AG09309 (cell line): ENCODE results near the gene GNMT.

Experiments
- DNase-seq: peaks from one replicate; pipeline ENCODE4 v3.0.0-alpha.2; 2010; ENCODE audit warnings: low read depth
- H3K4me3 ChIP-seq: 2 replicates; pipeline ENCODE4 v1.5.1; 2011; ENCODE audit warnings: mild to moderate bottlenecking, low read depth, low read length, moderate library complexity; ENCODE audit not compliant: control insufficient read depth
- TF ChIP-seq, protein P1 (sequence below): IDR thresholded peaks from 2 replicates; pipeline ENCODE4 v1.5.1; 2011; ENCODE audit warnings: mild to moderate bottlenecking, low read depth, low read length, inconsistent platforms; ENCODE audit not compliant: insufficient read depth, control insufficient read depth; ENCODE audit errors: missing control alignments

The GNMT gene

GRCh38 chr6:42971746-42972327, 11.3 kb downstream of the GNMT start:
- TF ChIP-seq, protein P1, sequence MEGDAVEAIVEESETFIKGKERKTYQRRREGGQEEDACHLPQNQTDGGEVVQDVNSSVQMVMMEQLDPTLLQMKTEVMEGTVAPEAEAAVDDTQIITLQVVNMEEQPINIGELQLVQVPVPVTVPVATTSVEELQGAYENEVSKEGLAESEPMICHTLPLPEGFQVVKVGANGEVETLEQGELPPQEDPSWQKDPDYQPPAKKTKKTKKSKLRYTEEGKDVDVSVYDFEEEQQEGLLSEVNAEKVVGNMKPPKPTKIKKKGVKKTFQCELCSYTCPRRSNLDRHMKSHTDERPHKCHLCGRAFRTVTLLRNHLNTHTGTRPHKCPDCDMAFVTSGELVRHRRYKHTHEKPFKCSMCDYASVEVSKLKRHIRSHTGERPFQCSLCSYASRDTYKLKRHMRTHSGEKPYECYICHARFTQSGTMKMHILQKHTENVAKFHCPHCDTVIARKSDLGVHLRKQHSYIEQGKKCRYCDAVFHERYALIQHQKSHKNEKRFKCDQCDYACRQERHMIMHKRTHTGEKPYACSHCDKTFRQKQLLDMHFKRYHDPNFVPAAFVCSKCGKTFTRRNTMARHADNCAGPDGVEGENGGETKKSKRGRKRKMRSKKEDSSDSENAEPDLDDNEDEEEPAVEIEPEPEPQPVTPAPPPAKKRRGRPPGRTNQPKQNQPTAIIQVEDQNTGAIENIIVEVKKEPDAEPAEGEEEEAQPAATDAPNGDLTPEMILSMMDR: no peak
- DNase-seq: no peak
- no peak overlapping the region for H3K4me3 ChIP-seq

DNA sequence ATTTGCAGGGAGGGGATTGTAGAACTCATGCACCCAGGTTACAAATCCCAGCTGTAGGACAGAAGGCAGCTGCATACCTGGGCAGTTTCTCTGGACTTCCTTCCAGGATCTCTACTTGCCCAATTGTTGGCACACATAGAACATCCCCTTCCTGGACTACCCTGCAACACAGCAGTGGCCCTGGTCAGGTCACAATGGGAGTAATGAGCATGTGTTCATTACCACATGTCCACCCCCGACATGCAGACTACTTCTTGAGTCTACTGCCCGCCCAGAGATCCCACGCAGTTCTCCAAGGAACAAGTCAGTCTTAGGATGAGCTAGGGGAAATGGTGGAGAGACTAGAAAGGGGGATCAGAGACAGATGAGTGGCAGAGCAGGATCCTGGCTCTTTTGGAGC, 13.4 kb downstream of the GNMT start:
- TF ChIP-seq, protein P1: no peak
- no peak for DNase-seq
- H3K4me3 ChIP-seq: no peak overlapping the region

- TF ChIP-seq, protein P1: no peak
- no peak overlapping the region for H3K4me3 ChIP-seq
- no peak for DNase-seq
These were observed 14.5 kb downstream of the GNMT start for GRCh38 chr6:42974919-42975505.

DNA sequence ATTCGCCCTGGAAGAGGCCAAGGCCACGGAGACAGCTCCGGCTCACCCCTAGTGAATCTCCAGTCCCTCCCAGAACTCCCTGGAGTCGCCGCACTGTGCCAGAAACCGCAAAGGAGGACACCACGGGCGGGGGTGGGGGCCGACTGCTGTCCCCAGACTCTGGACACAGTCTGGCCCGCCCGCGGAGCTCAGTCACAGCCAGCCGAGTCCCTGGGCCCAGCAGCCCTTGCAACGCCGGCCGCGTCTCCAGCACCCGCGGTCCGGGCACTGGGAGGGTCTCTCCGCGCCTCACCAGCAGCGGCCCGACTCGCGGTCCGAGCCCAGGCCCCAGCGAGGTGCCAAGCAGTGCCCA, 17.9 kb downstream of the GNMT start:
- peak overlapping the region; percentile 94 for H3K4me3 ChIP-seq
- DNase-seq: no peak
- TF ChIP-seq, protein P1: no peak

DNA sequence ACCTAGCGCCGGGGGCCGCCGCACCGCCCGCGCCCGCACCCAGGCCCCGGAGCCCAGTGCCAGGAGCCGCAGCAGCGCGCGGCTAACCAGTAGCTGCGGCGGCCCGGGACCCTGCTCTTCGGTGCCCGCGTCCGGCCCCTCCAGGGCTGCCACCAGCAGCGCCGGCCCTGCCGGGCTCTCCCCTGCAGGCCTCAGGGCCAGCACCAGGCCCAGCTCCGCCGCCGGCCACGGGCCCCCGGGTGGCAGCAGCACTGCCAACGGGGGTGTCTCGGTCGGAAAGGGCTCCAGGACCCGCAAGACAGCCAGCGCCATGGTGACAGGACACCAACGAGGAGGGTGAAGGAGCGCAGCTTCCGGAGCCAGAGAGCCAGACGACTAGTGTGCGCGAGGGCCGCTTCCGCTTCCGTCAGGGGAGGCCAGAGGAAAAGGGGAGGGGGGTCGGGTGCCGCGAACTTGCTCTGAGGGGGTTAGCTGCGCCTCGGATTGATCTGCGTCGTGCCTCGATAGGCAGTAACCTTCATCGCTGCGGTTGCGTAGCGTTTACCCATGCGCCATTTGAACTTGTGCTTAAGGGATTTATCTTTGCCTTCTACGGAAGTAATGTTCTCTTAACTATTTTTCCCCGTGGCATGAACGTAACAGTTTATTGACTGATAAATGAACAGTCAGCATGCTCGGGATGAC, 18.4 kb downstream of the GNMT start, which contains the start of gene PEX6:
TSS of gene PEX6 (minus strand) at position 343 of the 684 bp plus-strand sequence. CDS start at position 312, 31 bp downstream.
- TF ChIP-seq, protein P1: no peak
- peak within 1 kb of the TSS; percentile 94 for H3K4me3 ChIP-seq
- peak; percentile 17 for DNase-seq

- H3K4me3 ChIP-seq: peak overlapping the region; percentile 94
- TF ChIP-seq, protein P1: no peak
- no peak for DNase-seq
These were observed 19.1 kb downstream of the GNMT start for GRCh38 chr6:42979523-42980177.
